HG02938 (cell line): ENCODE results near the gene IKZF3.
"Not testable (repeated sequence)": the region's sequence is repeated elsewhere in the genome, so short reads cannot be mapped to it uniquely, and the experiment has no call there.

Source experiments
- ATAC-seq: cut with Tn5 transposase; IDR thresholded peaks from one replicate; pipeline ENCODE4 v1.9.1; 2021; ENCODE audit warnings: mild to moderate bottlenecking, moderate library complexity; ENCODE audit not compliant: unreplicated experiment

The IKZF3 gene

DNA sequence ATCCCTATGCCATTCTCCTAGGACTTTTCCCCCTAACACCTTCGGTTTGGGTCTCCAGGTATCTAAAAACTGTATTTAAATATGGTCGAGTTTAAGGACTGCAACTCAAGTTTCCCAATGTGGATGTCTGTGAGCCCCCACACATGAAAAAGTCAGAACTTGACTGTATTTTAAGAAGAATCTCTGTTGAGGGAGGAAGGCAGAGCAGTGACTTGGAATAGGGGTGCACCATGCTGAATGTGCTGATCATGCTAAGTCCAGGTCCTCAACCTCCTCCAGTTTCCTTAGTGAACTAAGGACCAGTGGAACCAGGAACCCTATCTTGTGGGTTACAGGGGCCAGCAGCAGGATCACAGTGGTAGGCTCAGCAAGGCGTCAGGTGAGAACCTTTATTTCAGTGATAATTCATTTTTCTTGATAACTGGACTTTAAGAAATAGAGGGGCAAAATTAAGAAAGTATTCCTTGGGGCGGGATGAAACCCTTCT, 106.9 kb downstream of the IKZF3 start:
- no peak for ATAC-seq

DNA sequence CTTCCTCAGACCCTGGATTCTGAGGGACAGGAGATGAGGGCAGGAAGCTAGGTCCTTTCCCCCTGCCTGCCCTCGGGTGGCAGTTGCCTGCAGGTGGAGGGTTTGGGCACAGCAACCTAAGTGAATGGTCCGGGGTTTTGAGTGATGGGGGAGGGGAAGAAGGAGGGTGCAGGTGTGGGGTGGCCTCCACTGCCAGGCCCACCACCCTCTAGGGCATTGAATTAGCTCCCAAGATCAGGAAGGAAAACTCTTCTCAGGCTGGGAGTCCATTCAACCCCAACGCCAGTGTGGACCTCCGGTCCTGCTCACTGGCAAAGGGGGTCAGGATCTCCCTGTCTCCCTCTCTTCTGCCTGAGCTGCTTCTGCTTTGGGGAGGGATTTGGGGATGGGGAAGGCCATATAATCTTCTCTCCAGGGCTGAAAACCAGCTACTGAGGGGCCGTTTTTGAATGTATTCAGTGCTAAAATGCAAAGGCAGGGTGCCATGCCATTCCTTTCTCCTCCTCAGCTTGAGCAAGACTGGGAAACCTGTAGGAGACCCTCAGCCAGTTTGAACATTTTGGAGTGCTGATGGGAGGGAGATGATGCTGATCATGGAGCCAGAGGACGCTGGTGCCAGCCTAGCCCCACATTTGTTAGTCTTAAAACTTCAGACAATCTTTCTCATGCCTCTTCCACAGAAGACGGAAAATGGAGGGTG, 107.6 kb downstream of the IKZF3 start:
- no peak for ATAC-seq

DNA sequence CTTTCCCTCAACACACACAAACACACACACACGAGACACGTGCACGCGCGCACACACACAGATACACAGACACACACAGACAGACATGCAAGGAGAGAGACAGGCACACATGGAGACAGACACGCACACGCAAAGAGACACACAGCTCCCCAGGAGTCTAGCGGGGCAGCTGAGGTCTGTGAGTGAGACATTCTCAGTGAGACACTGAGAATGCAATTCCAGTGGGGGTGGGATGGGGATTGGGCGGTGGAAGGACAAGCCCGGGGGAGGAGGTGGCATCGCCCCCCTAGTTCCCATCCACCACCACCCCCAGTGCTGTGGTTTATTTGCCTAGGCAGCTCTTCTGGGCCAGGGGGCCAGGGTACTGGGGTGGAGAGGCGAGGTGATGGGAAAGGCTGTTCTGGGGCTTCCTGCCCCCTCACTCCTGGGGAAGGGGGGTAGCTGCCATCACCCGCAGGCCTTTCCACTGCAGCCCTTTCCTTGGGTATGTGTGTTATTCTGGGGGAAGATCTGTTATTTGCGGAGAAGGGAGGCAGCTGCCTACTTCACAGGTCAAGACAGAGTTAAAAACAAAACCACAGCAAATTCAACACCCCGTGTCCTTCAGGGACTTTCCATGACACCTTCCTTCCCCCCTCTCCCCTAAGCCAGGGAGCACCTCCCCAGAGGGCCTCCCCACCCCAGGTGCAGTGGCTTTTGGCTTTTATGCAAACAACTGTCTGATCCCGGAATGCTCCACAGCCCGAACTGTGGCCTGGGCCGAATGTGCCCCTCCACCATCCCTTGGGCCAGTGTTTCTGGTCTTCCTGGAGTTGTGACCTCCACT, 108.3 kb downstream of the IKZF3 start:
- ATAC-seq: no peak

DNA sequence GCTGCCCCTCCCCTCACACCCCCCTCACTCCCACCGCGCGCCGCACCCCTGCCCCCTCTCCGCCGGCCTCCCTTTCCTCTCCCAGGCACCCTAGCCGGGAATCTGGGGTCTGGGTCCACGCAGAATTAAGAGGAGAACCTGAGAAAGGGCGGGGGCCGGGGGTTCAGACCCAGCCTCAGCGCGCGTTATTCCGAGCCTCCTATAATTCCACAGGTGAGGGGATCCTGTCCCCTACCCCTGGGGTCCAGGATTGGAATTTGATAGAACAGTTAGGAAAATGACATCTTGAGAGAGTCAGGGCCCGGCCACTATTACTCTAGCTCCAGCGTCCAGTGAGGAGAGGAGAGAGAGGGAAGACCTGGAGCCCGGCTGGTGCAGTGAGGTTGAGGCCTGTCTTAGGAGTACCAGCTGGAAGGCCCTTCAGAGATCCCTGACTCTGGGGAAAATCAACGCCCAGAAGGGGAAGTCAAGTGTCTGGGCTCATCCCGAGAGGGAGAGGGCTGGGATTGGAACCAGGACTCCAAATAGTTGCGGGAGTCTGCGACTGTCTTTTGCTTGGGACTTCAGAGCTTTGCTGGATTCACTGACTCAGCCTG, 109.1 kb downstream of the IKZF3 start:
- ATAC-seq: no peak

DNA sequence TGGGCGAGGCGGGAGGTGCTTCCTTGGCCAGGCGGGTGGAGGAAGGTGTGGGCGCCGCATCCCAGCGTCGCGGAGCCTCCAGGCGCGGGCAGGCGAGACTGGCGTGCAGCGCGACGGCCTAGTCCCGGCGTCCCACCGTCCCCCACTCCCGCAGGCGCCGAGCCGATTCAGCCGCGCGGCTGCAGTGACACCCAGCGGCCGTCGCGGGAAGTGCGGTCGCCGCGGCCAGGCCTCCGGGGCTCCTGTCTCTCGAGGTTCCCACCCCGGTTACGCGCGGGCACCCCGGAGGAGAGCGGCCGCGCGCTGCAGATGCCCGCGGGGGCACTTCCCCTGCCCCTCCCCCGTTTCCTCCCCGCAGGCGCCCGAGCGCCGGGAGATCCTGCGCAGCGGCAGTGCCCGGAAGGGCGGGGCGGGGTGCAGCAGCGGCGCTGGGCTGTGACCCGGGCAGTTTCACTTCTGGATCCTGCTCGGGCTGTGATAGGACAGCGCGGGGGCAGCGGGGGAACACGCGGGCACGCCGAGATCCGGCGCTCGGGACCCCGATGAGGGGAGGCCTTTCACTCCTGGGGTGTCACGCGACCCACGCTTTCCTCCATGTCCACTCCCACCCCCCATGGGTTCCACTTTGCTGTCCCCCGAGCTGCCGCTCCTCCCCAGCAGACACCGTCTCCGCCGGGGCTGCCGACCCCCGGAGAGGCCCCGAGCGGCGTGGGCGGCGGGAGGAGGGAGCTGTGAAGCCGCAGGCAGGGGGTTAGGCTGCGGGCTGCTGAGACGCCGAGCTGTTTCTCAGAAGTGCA, 109.8 kb downstream of the IKZF3 start:
- ATAC-seq: peak; percentile 58

DNA sequence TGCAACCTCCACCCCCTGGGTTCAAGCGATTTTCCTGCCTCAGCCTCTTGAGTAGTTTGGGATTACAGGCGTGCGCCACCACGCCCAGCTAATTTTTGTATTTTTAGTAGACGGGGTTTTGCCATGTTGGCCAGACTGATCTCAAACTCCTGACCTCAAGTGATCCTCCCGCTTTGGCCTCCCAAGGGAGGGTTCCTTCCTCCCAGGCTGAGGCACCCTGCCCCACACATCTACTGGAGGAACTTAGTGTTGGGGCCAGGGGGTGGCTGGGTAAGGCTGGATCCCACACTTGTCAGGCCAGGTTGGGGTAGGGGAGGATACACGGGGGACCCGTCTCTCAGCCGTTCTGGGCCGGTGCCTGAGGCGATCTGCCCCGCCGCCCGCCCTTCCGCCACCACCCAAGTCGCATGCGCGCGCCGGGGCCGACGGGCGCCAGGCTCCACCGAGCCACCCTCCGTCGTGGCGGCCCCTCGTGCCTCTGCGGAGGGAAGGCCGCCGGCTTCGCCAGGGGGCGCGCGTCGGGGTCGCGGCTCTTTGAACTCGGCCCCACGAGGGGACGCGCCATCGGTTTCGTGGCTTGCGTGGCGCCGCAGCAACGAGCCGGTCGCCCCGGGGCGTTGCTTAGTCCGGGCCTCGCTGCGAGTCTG, 110.5 kb downstream of the IKZF3 start:
- ATAC-seq: peak; percentile 14

DNA sequence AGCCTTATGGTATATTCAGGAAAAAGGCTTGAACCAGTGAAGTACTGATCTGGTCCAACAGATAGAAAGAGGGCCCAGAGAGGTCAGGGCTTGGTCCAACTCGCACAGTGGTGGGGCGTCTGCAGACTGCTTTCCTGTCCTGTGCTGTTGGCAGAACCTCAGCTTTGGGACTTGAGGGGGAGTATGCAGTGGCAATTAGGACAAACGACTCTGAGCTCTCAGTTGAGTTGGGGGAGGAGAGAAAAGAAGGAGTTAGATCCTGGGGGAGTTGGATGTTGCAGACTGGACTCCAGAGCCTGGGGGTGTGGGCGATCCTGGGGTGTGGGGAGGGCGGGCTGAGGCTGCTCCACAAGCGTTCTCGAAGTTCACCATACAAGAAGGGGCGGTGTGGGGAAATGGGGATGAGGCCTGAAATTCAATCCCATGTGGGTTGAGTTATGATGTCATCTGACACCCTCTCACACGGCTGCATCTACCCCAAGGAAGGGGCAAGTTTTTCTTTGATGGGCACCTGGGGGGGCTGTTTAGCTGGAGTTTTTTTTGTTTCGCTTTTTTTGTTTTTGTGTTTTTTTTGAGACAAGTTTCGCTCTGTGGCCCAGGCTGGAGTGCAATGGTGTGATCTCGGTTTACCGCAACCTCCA, 111.8 kb downstream of the IKZF3 start:
- no peak for ATAC-seq

DNA sequence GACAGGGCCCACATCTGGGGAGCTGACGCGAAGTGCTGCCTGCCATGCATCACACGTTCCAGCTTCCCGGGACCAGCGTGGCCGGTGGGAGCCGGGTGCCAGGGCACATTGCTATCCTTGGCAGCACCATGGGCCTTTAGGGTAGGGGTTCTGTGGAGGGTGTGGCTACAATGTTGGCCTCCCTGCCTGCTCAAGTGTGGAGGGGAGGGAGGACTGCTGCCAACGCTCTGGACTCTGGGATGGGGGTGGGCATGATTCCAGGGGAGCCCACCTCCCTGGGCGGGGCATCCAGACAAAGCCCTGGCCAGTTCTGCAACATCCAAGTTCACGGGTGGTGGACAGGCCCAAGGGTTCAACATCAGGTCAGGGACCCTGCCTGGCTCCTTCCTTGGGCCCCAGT, 112.5 kb downstream of the IKZF3 start:
- ATAC-seq: no peak

DNA sequence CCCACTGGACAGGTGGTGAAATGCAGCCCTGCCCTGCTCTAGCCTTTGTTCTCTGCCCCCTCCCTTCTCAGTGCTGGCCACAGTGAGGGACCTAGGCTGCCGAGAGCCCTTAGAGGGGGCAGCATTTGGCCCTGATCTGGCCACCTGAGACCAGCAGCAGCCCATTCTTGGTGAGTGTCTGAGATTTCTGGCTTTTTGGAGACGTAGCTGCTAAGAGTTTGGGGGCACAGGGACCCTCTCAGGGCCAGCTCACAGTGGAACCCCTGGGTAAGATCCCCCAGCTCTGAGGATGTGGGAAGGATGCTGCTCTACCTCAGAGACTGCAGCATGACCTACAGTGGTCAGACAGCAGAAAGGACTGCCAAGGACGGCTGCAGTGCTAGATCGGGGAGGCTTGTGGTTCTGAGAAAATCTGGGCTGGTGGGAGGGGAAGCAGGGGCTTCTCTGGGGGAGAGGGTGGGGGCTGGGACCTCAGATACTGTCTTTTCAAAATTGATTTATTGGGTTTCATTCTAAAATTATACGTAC, 113.0 kb downstream of the IKZF3 start:
- ATAC-seq: no peak

DNA sequence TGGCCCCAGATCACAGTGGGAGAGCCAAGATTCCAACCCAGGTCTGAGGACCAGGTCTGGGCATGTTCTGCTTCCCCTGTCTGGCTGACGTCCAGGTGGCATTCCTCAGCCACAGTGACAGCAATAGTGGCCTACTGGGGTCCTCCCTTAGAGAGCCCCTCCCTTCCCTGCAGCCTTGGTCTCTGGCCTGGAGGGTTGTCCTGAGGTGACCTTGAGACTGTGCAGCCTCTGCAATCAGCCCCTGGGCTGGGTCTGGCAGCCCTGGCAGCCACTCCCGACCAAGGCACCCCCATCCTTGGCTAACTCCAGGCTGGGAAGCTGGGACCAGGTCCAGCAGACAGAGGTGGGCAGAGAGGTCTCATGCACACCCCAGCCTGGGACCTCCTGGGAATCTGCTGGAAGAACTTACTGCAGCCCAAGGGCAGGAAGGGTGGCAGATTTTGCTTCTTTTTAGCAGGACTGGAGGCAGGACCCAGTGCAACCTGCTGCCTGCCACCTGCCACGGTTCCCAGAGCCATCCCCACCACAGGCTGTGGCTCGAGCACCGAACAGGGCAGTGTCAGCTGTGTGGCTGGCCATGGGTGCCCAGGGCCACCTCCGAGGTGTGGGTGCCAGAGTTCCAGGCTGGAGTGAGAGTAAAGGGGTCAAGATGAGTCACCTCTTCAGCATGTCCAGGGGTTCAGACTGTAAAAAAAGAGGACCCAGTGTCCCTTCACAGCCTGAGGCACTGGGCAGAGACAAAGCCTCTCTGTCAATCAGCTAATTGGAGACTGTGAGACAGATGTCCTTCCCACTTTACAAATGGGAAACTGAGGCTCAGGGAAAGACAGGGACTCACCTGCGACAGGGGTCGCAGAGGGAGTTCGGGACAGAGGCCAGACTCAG, 113.7 kb downstream of the IKZF3 start:
- ATAC-seq: no peak

DNA sequence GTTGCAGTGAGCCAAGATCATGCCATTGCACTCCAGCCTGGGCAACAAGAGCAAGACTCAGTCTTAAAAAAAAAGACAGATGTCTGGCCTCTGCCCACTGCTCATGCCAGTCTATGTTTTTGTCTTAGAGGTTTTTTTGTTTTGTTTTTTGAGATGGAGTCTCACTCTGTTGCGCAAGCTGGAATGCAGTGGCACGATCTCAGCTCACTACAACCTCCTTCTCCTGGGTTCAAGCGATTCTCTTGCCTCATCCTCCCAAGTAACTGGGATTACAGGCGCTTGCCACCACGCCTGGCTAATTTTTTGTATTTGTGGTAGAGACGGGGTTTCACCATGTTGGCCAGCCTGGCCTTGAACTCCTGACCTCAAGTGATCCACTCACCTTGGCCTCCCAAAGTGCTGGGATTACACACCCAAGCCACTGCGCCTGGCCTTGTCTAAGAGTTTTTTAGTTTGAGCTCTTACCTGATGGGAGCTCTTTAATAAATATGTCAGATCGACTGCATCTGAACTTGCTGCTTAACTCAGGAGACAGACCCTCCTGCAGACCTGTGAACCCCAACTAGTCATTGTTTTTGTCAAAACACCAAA, 115.6 kb downstream of the IKZF3 start:
- ATAC-seq: not testable (repeated sequence)

DNA sequence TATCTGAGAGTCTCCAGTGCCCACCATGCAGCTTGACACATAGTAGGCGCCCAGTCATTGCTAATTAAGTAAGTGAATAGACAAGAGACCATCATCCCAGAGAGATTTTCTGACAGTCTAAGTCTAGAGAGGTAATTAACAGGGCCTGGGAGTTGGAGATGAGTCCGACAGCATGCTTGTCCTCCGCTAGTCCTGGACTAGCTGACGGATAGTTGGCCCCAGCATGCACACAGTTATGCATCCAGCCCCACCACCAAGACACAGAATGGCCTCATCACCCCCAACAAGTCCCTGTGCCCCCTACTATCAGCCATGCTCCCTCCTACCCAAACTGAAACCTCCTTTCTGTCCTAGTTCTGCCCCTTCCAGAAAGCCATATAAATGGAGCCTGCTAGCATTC, 116.4 kb downstream of the IKZF3 start:
- no peak for ATAC-seq

DNA sequence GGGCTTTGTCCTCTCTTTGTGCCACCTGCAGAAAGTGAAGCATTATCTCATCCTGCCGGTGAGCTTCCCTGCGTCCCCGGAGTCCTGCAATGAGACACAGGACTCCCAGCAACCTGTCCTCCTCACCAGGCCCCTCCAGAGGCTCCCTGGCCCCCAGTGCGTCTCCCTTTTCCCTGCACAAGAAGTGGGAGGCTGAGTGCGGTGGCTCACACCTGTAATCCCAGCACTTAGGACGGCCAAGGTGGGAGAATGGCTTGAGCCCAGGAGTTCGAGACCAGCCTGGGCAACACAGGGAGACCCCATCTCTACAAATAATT, 118.0 kb downstream of the IKZF3 start:
- ATAC-seq: no peak

DNA sequence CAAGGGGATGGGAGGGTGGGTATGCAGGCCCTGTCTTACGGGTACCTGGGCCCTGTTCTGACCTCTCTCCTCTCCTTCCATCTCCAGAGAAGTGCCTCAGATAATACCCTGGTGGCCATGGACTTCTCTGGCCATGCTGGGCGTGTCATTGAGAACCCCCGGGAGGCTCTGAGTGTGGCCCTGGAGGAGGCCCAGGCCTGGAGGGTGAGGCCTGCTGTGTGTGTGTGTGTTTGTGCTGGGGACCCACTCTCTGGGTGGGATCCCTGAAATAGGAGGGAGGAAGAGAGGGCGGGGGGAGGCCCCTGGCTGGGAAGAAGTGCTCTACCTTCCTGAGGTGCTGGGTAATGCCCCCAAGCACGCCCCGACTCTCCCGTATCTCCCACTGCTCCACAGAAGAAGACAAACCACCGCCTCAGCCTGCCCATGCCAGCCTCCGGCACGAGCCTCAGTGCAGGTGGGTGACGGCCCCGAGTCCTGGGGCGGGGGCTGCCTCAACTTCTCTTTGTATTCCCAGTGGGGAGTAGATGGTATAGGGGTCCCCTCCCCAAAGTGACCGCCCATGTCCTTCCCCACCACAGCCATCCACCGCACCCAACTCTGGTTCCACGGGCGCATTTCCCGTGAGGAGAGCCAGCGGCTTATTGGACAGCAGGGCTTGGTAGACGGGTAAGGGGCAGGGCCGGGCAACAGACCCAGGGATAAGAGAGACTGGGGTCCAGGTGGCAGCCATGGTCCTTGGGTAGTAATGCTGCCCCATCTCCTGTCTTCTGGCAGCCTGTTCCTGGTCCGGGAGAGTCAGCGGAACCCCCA, 118.6 kb downstream of the IKZF3 start:
- no peak for ATAC-seq

DNA sequence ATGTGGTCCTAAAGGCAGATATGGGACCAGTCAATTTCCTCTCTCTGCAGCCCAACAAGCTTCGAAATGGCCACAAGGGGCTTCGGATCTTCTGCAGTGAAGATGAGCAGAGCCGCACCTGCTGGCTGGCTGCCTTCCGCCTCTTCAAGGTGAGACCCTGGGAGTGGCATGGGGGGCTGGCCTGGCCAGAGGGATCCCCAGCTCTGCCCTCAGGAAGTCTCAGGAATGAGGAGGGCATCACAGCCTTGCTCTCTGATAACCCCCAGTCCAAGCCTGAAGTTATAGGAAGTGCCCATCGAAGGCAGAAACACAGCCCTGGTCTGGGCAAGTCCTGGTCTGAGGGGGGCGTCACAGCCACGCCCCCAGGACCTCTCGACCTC, 119.3 kb downstream of the IKZF3 start:
- no peak for ATAC-seq

DNA sequence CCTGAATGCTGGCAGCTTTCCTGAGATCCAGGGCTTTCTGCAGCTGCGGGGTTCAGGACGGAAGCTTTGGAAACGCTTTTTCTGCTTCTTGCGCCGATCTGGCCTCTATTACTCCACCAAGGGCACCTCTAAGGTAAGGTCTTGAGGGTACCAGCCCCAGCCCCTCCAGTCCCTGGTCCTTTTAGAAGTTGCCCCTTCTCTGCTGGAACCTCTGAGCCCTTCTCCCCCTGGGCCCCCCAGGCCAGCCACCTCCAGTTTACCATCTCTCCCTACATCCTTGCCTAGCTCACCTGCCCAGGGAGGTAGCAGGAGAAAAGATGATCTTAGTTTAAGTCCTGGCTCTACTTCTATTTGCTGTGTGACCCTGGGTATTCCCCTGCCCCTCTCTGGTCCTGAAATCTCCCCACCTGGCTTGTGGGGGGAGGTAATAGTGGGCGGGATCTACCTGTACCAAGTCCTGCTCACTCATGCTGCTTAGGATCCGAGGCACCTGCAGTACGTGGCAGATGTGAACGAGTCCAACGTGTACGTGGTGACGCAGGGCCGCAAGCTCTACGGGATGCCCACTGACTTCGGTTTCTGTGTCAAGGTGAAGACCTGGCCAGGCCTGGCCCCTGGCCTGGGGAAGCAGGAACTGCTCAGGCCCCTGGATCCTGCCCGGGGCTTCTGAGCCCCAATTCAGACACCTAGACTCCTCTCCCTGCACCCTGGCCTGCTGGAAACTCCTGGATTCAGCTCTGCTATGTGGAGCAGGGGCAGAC, 119.9 kb downstream of the IKZF3 start:
- ATAC-seq: no peak

DNA sequence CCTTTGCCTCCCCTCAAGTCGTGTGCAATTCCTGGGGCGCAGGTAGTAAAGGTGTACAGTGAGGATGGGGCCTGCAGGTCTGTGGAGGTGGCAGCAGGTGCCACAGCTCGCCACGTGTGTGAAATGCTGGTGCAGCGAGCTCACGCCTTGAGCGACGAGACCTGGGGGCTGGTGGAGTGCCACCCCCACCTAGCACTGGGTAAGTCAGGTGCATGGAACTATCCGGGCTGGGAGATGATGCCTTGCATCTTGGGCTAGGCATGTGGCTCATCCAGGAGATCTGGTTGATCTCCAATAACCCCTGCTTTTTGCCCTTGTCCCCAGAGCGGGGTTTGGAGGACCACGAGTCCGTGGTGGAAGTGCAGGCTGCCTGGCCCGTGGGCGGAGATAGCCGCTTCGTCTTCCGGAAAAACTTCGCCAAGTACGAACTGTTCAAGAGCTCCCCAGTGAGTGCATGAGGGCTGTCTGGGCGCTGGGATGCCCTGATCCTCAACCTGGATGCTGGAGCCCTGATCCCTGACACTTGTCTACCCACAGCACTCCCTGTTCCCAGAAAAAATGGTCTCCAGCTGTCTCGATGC, 121.2 kb downstream of the IKZF3 start:
- no peak for ATAC-seq
